Hepatocyte (in vitro differentiated cells): ENCODE data around the gene FRMD6. TPM values are rescaled to one million over a fixed set of nuclear protein-coding genes. Genes with fewer than 3 reads are reported as not detected.

Source experiments
- DNase-seq: peaks from one replicate; pipeline ENCODE4 v3.0.0-alpha.2; 2016; ENCODE audit warnings: low spot score
- H2AFZ ChIP-seq: fragments of 200-600 bp; sonication (generic); 2 replicates; pipeline ENCODE4 v1.6.0; 2016; ENCODE audit warnings: antibody characterized with exemption, mild to moderate bottlenecking
- H3K27ac ChIP-seq: fragments of 200-600 bp; sonication (generic); 2 replicates; pipeline ENCODE4 v1.5.1; 2016; ENCODE audit warnings: mild to moderate bottlenecking
- H3K27me3 ChIP-seq: fragments of 200-600 bp; sonication (generic); 2 replicates; pipeline ENCODE4 v1.6.1; 2016
- H3K36me3 ChIP-seq: fragments of 200-600 bp; sonication (generic); replicated peaks from 2 replicates; pipeline ENCODE4 v1.5.1; 2016; ENCODE audit warnings: low read depth; ENCODE audit not compliant: insufficient read depth
- H3K4me1 ChIP-seq: fragments of 200-600 bp; sonication (generic); 2 replicates; pipeline ENCODE4 v1.5.1; 2016; ENCODE audit warnings: mild to moderate bottlenecking, moderate library complexity; ENCODE audit not compliant: insufficient read depth
- H3K4me2 ChIP-seq: fragments of 200-600 bp; sonication (generic); 2 replicates; pipeline ENCODE4 v1.6.0; 2016
- H3K4me3 ChIP-seq: fragments of 200-600 bp; sonication (generic); 2 replicates; pipeline ENCODE4 v1.5.1; 2016; ENCODE audit warnings: mild to moderate bottlenecking
- H3K79me2 ChIP-seq: fragments of 200-600 bp; sonication (generic); 2 replicates; pipeline ENCODE4 v1.6.0; 2017; ENCODE audit warnings: mild to moderate bottlenecking
- H3K9me2 ChIP-seq: fragments of 200-600 bp; sonication (generic); replicated peaks from 2 replicates; pipeline ENCODE4 v1.6.0; 2017; ENCODE audit warnings: mild to moderate bottlenecking; ENCODE audit not compliant: insufficient read depth
- H3K9me3 ChIP-seq: fragments of 200-600 bp; sonication (generic); 2 replicates; pipeline ENCODE4 v1.5.1; 2016; ENCODE audit warnings: low read depth, mild to moderate bottlenecking
- H4K20me1 ChIP-seq: fragments of 200-600 bp; sonication (generic); 2 replicates; pipeline ENCODE4 v1.6.0; 2016; ENCODE audit warnings: mild to moderate bottlenecking; ENCODE audit not compliant: insufficient read depth, poor library complexity, severe bottlenecking
- CTCF ChIP-seq: fragments of 200-600 bp; sonication (generic); IDR thresholded peaks from 2 replicates; pipeline ENCODE4 v1.5.1; 2016; ENCODE audit warnings: antibody characterized with exemption, mild to moderate bottlenecking; ENCODE audit not compliant: poor library complexity
- EZH2 ChIP-seq: fragments of 200-600 bp; sonication (generic); IDR thresholded peaks from 2 replicates; pipeline ENCODE4 v1.6.1; 2016; ENCODE audit warnings: antibody characterized with exemption, mild to moderate bottlenecking, borderline replicate concordance
- EZH2phosphoT487 ChIP-seq: fragments of 200-600 bp; sonication (generic); IDR thresholded peaks from one replicate; pipeline ENCODE4 v1.6.1; 2018; ENCODE audit warnings: antibody characterized with exemption, mild to moderate bottlenecking, low read depth, moderate library complexity; ENCODE audit not compliant: unreplicated experiment, severe bottlenecking
- WGBS: methylation state at CpG from one replicate; pipeline ENCODE4 v1.1.6; 2016; ENCODE audit warnings: low lambda C conversion rate; ENCODE audit errors: missing lambda C conversion rate; 5-methylcytosine and 5-hydroxymethylcytosine counted together
- polyA plus RNA-seq: library from polyadenylated mRNA; unstranded; fragments of >200 nt; fragmentation: Nextera tagmentation; extraction: Ambion mirVana; gene quantifications from 2 replicates; pipeline ENCODE4 v1.2.1, GENCODE V29; 2016
- total RNA-seq: library from RNA; depleted of rRNA; stranded (reverse); fragments of >200 nt; gene quantifications from 2 replicates; pipeline ENCODE4 v1.2.3, GENCODE V29; 2014

Gene FRMD6
- total and polyA plus RNA-seq, 2 experiments from 2014 or later: 18.9 to 64.4 TPM

- no peaks in the 10 kb centered on the region for H3K36me3 ChIP-seq
- H3K4me3 ChIP-seq: no peak overlapping the region
- no peak for DNase-seq
- H3K9me2 ChIP-seq: no peaks in the 10 kb centered on the region
- no peak overlapping the region for H3K4me2 ChIP-seq
- H3K79me2 ChIP-seq: no peaks in the 10 kb centered on the region
- TF ChIP-seq CTCF: no peak
- no peak for TF ChIP-seq EZH2
- no peak for TF ChIP-seq EZH2phosphoT487
- no peaks in the 10 kb centered on the region for H3K27me3 ChIP-seq
- no peaks in the 10 kb centered on the region for H3K4me1 ChIP-seq
- H3K9me3 ChIP-seq: no peaks in the 10 kb centered on the region
- no peak overlapping the region for H3K27ac ChIP-seq
- no peaks in the 10 kb centered on the region for H4K20me1 ChIP-seq
- 94% methylated on average over 2 of the region's 2 CpGs for WGBS
- H2AFZ ChIP-seq: no peak overlapping the region
Observed at GRCh38 chr14:51726166-51726899, 74.6 kb downstream of the FRMD6 start.

- H4K20me1 ChIP-seq: no peaks in the 10 kb centered on the region
- H3K9me2 ChIP-seq: no peaks in the 10 kb centered on the region
- H3K4me1 ChIP-seq: no peaks in the 10 kb centered on the region
- H2AFZ ChIP-seq: no peak overlapping the region
- H3K27me3 ChIP-seq: no peaks in the 10 kb centered on the region
- no peaks in the 10 kb centered on the region for H3K79me2 ChIP-seq
- H3K4me2 ChIP-seq: no peak overlapping the region
- H3K27ac ChIP-seq: no peak overlapping the region
- no peaks in the 10 kb centered on the region for H3K36me3 ChIP-seq
- 96% methylated on average over 5 of the region's 5 CpGs for WGBS
- no peaks in the 10 kb centered on the region for H3K9me3 ChIP-seq
- H3K4me3 ChIP-seq: no peak overlapping the region
- TF ChIP-seq CTCF: no peak
- no peak for TF ChIP-seq EZH2phosphoT487
- TF ChIP-seq EZH2: no peak
- no peak for DNase-seq
Observed at GRCh38 chr14:51727526-51727925, 75.8 kb downstream of the FRMD6 start.

- no peaks in the 10 kb centered on the region for H4K20me1 ChIP-seq
- no peaks in the 10 kb centered on the region for H3K4me1 ChIP-seq
- no peak overlapping the region for H2AFZ ChIP-seq
- H3K36me3 ChIP-seq: no peaks in the 10 kb centered on the region
- DNase-seq: no peak
- no peaks in the 10 kb centered on the region for H3K27me3 ChIP-seq
- H3K4me2 ChIP-seq: no peak overlapping the region
- H3K9me2 ChIP-seq: no peaks in the 10 kb centered on the region
- H3K79me2 ChIP-seq: no peaks in the 10 kb centered on the region
- no peak overlapping the region for H3K4me3 ChIP-seq
- TF ChIP-seq EZH2 (no peak), CTCF (no peak), EZH2phosphoT487 (no peak)
- H3K27ac ChIP-seq: no peak overlapping the region
- whole genome bisulfite sequencing: 98% methylated on average over 1 of the region's 1 CpG
- H3K9me3 ChIP-seq: no peaks in the 10 kb centered on the region
Observed at GRCh38 chr14:51730098-51730497, 78.4 kb downstream of the FRMD6 start.
